H1 (cell line): Measurements from ENCODE around the gene FKBP2. TPM values are rescaled to one million over a fixed set of nuclear protein-coding genes. Genes with fewer than 3 reads are reported as not detected.

ENCODE experiments used
- BRCA1 ChIP-seq: IDR thresholded peaks from 2 replicates; pipeline ENCODE4 v1.6.1; 2012; ENCODE audit warnings: low read depth, low read length, improper control_type of control experiment
- KDM4A ChIP-seq: IDR thresholded peaks from one replicate; pipeline ENCODE4 v1.7.1; 2012; ENCODE audit warnings: low read depth, mild to moderate bottlenecking, moderate library complexity, low read length, inconsistent platforms; ENCODE audit not compliant: severe bottlenecking
- SIX5 ChIP-seq: IDR thresholded peaks from 2 replicates; pipeline ENCODE4 v1.6.1; 2011; ENCODE audit warnings: mild to moderate bottlenecking, low read depth, low read length
- SP1 ChIP-seq: IDR thresholded peaks from 2 replicates; pipeline ENCODE4 v1.6.1; 2011; ENCODE audit warnings: low read depth, low read length
- TAF1 ChIP-seq: IDR thresholded peaks from 2 replicates; pipeline ENCODE4 v1.6.1; 2011; ENCODE audit warnings: mild to moderate bottlenecking, low read depth, low read length
- TAF7 ChIP-seq: optimal IDR thresholded peaks from 2 replicates; pipeline ENCODE3; 2011; ENCODE audit warnings: low read depth, mild to moderate bottlenecking, inconsistent platforms, low read length, moderate library complexity, borderline replicate concordance
- TBP ChIP-seq: IDR thresholded peaks from 2 replicates; pipeline ENCODE4 v1.6.1; 2011; ENCODE audit warnings: low read depth, low read length, improper control_type of control experiment
- polyA plus RNA-seq, 7 experiments: library from polyadenylated mRNA; depleted of rRNA in 3 of 7; stranded (reverse) in 5 of 7; unstranded in 2 of 7; fragments of >200 nt in 5 of 7; fragments of 200-250 nt in 2 of 7; gene quantifications; 1 replicate in 5 of 7; 2 replicates in 1 of 7; 4 replicates in 1 of 7; pipeline versions ENCODE4 v1.2.1 to v1.2.3, GENCODE V29; 2011 to 2013; ENCODE audit warnings: missing spikeins in 2 of 7, mixed read lengths in 2 of 7
- total RNA-seq: library from RNA; stranded (reverse); fragmentation: NEBNext Ultra II Directional; extraction: Animal tissue kit (Norgen Biotek cat#: 25700); gene quantifications from 2 replicates; pipeline ENCODE4 v1.2.1, GENCODE V29; 2021
- TF ChIP-seq, protein P1 (sequence below): fragments of 300-600 bp; sonication (generic); IDR thresholded peaks from 2 replicates; pipeline ENCODE4 v1.7.1; 2012; ENCODE audit warnings: low read length, moderate library complexity, mild to moderate bottlenecking, inconsistent platforms; ENCODE audit not compliant: insufficient replicate concordance

The FKBP2 gene
- total and polyA plus RNA-seq, 2 of the 8 experiments (the other 6 are each of a cell fraction or from before 2014, with no cell fraction given), result 41.7 to 52.5 TPM

- TF ChIP-seq, protein P1, sequence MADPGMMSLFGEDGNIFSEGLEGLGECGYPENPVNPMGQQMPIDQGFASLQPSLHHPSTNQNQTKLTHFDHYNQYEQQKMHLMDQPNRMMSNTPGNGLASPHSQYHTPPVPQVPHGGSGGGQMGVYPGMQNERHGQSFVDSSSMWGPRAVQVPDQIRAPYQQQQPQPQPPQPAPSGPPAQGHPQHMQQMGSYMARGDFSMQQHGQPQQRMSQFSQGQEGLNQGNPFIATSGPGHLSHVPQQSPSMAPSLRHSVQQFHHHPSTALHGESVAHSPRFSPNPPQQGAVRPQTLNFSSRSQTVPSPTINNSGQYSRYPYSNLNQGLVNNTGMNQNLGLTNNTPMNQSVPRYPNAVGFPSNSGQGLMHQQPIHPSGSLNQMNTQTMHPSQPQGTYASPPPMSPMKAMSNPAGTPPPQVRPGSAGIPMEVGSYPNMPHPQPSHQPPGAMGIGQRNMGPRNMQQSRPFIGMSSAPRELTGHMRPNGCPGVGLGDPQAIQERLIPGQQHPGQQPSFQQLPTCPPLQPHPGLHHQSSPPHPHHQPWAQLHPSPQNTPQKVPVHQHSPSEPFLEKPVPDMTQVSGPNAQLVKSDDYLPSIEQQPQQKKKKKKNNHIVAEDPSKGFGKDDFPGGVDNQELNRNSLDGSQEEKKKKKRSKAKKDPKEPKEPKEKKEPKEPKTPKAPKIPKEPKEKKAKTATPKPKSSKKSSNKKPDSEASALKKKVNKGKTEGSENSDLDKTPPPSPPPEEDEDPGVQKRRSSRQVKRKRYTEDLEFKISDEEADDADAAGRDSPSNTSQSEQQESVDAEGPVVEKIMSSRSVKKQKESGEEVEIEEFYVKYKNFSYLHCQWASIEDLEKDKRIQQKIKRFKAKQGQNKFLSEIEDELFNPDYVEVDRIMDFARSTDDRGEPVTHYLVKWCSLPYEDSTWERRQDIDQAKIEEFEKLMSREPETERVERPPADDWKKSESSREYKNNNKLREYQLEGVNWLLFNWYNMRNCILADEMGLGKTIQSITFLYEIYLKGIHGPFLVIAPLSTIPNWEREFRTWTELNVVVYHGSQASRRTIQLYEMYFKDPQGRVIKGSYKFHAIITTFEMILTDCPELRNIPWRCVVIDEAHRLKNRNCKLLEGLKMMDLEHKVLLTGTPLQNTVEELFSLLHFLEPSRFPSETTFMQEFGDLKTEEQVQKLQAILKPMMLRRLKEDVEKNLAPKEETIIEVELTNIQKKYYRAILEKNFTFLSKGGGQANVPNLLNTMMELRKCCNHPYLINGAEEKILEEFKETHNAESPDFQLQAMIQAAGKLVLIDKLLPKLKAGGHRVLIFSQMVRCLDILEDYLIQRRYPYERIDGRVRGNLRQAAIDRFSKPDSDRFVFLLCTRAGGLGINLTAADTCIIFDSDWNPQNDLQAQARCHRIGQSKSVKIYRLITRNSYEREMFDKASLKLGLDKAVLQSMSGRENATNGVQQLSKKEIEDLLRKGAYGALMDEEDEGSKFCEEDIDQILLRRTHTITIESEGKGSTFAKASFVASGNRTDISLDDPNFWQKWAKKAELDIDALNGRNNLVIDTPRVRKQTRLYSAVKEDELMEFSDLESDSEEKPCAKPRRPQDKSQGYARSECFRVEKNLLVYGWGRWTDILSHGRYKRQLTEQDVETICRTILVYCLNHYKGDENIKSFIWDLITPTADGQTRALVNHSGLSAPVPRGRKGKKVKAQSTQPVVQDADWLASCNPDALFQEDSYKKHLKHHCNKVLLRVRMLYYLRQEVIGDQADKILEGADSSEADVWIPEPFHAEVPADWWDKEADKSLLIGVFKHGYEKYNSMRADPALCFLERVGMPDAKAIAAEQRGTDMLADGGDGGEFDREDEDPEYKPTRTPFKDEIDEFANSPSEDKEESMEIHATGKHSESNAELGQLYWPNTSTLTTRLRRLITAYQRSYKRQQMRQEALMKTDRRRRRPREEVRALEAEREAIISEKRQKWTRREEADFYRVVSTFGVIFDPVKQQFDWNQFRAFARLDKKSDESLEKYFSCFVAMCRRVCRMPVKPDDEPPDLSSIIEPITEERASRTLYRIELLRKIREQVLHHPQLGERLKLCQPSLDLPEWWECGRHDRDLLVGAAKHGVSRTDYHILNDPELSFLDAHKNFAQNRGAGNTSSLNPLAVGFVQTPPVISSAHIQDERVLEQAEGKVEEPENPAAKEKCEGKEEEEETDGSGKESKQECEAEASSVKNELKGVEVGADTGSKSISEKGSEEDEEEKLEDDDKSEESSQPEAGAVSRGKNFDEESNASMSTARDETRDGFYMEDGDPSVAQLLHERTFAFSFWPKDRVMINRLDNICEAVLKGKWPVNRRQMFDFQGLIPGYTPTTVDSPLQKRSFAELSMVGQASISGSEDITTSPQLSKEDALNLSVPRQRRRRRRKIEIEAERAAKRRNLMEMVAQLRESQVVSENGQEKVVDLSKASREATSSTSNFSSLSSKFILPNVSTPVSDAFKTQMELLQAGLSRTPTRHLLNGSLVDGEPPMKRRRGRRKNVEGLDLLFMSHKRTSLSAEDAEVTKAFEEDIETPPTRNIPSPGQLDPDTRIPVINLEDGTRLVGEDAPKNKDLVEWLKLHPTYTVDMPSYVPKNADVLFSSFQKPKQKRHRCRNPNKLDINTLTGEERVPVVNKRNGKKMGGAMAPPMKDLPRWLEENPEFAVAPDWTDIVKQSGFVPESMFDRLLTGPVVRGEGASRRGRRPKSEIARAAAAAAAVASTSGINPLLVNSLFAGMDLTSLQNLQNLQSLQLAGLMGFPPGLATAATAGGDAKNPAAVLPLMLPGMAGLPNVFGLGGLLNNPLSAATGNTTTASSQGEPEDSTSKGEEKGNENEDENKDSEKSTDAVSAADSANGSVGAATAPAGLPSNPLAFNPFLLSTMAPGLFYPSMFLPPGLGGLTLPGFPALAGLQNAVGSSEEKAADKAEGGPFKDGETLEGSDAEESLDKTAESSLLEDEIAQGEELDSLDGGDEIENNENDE, result no peak
- TF ChIP-seq BRCA1, result no peak
- TF ChIP-seq TAF1, result peak; percentile 57; the same call in 1 of the 2 replicates
- TF ChIP-seq SIX5, result no peak
- TF ChIP-seq SP1, result 0 out of 2 replicates have a peak, but pooled peaks have one; percentile 24
- peak; percentile 35; the same call in 1 of the 2 replicates for TF ChIP-seq TBP
- TF ChIP-seq TAF7, result peak; percentile 49
- peak; percentile 60 for TF ChIP-seq KDM4A
Observed at GRCh38 chr11:64225608-64226506, 15.0 kb upstream of the FKBP2 start, which contains the start of the genes NUDT22 and TRPT1 (continued).
